Endothelial cell of umbilical vein (primary cell): ENCODE data around the gene MTF2. TPM values are rescaled to one million over a fixed set of nuclear protein-coding genes. Genes with fewer than 3 reads are reported as not detected.

Experiments used
- BruUV-seq: library from RNA; stranded (reverse); fragments of 400-500 nt; replicated peaks from 2 replicates; lab custom pipeline; 2021; lab: Mats Ljungman, UMichigan
- CTCF ChIA-PET: fragments of 300-600, 350-600 bp; sonication (Branson Sonifier 250); formaldehyde crosslinking; loops from one replicate; lab custom pipeline; 2021; ENCODE audit warnings: antibody characterized with exemption, inconsistent platforms; lab: Charles Lee
- POLR2A ChIA-PET: fragments of 300-600, 350-600 bp; sonication (Branson Sonifier 250); formaldehyde crosslinking; loops from one replicate; lab custom pipeline; 2021; ENCODE audit warnings: antibody characterized with exemption, inconsistent platforms; lab: Charles Lee
- DNase-seq: peaks from one replicate; pipeline ENCODE4 v3.0.0-alpha.2; 2011; ENCODE audit warnings: low read depth, low spot score
- FAIRE-seq: peaks from 2 replicates; lab custom pipeline; 2011; peaks lifted over from hg19 to GRCh38; lab: Jason Lieb, UNC
- H2AFZ ChIP-seq: 2 replicates; pipeline ENCODE4 v1.6.0; 2012; ENCODE audit warnings: low read depth, low read length, control low read depth, inconsistent platforms
- H3K27ac ChIP-seq: 2 replicates; pipeline ENCODE4 v1.5.1; 2011; ENCODE audit warnings: low read depth, mild to moderate bottlenecking, control low read depth, low read length, moderate library complexity; ENCODE audit not compliant: insufficient read depth
- H3K27me3 ChIP-seq, 2 experiments: 2 replicates each; pipeline versions ENCODE4 v1.6.0 to v1.6.1; 2011; ENCODE audit warnings: low read length in 2 of 2, mixed read lengths in 1 of 2; ENCODE audit not compliant: control insufficient read depth in 2 of 2, insufficient read depth in 2 of 2
- H3K36me3 ChIP-seq, 2 experiments: 2 replicates in 1 of 2; 3 replicates in 1 of 2; pipeline ENCODE4 v1.5.1; 2011; ENCODE audit warnings: low read length in 2 of 2, mild to moderate bottlenecking in 1 of 2, moderate library complexity in 1 of 2; ENCODE audit not compliant: control insufficient read depth in 2 of 2, insufficient read depth in 2 of 2; ENCODE audit errors: extremely low read depth in 1 of 2
- H3K4me1 ChIP-seq: 3 replicates; pipeline ENCODE4 v1.5.1; 2011; ENCODE audit warnings: mild to moderate bottlenecking, low read length; ENCODE audit not compliant: control insufficient read depth, insufficient read depth; ENCODE audit errors: extremely low read depth
- H3K4me2 ChIP-seq: 2 replicates; pipeline ENCODE4 v1.6.1; 2011; ENCODE audit warnings: low read length, control low read depth, mixed read lengths; ENCODE audit not compliant: insufficient read depth
- H3K4me3 ChIP-seq, 3 experiments: fragments of 200-600 bp in 1 of 3; sonication (generic), shearing (Covaris generic) in 1 of 3; replicated peaks in 1 of 3; 2 replicates each; pipeline ENCODE4 v1.5.1; 2011 to 2016; ENCODE audit warnings: control low read depth in 3 of 3, low read length in 3 of 3, mild to moderate bottlenecking in 2 of 3, inconsistent platforms in 1 of 3, low read depth in 1 of 3, moderate library complexity in 1 of 3; ENCODE audit not compliant: insufficient read depth in 1 of 3
- H3K79me2 ChIP-seq: 2 replicates; pipeline ENCODE4 v1.6.0; 2012; ENCODE audit warnings: low read length, inconsistent platforms; ENCODE audit not compliant: control insufficient read depth, insufficient read depth
- H3K9ac ChIP-seq: replicated peaks from 2 replicates; pipeline ENCODE3; 2011; ENCODE audit warnings: low read length, control low read depth; ENCODE audit not compliant: insufficient read depth; ENCODE audit errors: extremely low read depth
- H3K9me1 ChIP-seq: replicated peaks from 3 replicates; pipeline ENCODE4 v1.6.0; 2011; ENCODE audit warnings: mild to moderate bottlenecking, low read length; ENCODE audit not compliant: control insufficient read depth, insufficient read depth; ENCODE audit errors: extremely low read depth
- H3K9me3 ChIP-seq: replicated peaks from 2 replicates; pipeline ENCODE4 v1.5.1; 2012; ENCODE audit warnings: low read length, inconsistent platforms; ENCODE audit not compliant: control insufficient read depth, insufficient read depth
- H4K20me1 ChIP-seq: replicated peaks from 2 replicates; pipeline ENCODE3; 2011; ENCODE audit warnings: mild to moderate bottlenecking, low read length; ENCODE audit not compliant: control insufficient read depth, insufficient read depth; ENCODE audit errors: extremely low read depth
- EZH2 ChIP-seq: IDR thresholded peaks from 2 replicates; pipeline ENCODE4 v1.6.1; 2012; ENCODE audit warnings: borderline replicate concordance, low read depth, mild to moderate bottlenecking, moderate library complexity, low read length, inconsistent platforms; ENCODE audit not compliant: severe bottlenecking
- FOS ChIP-seq: IDR thresholded peaks from 2 replicates; pipeline ENCODE4 v1.6.1; 2011; ENCODE audit warnings: mild to moderate bottlenecking, low read length, moderate library complexity, borderline replicate concordance; ENCODE audit not compliant: insufficient read depth
- GATA2 ChIP-seq: IDR thresholded peaks from 2 replicates; pipeline ENCODE4 v1.7.0; 2011; ENCODE audit warnings: low read depth, mild to moderate bottlenecking, moderate library complexity, mixed read lengths, low read length; ENCODE audit not compliant: insufficient read length, insufficient read depth
- JUN ChIP-seq: IDR thresholded peaks from 2 replicates; pipeline ENCODE4 v1.6.1; 2011; ENCODE audit warnings: borderline replicate concordance, low read depth; ENCODE audit not compliant: insufficient read length, insufficient read depth
- MYC ChIP-seq: IDR thresholded peaks from one replicate; pipeline ENCODE4 v1.6.1; 2011; ENCODE audit warnings: mild to moderate bottlenecking, low read depth, low read length
- POLR2A ChIP-seq: IDR thresholded peaks from 2 replicates; pipeline ENCODE4 v1.6.1; 2012; ENCODE audit warnings: low read depth, mild to moderate bottlenecking, control low read depth, low read length
- POLR2AphosphoS5 ChIP-seq: IDR thresholded peaks from 2 replicates; pipeline ENCODE4 v1.6.1; 2012; ENCODE audit warnings: low read depth, mild to moderate bottlenecking, control low read depth, low read length, moderate library complexity; ENCODE audit not compliant: insufficient read depth
- dilution Hi-C: fragments of 300-500 bp; cut with MboI; formaldehyde crosslinking; loops from one replicate; pipeline ENCODE4 v1.15.0; 2019; ENCODE audit warnings: low sequenced_read_pairs; ENCODE audit not compliant: extremely low pct_ligation_motif_present
- intact Hi-C: fragments of 100-400 bp; cut with micrococcal nuclease; formaldehyde crosslinking; loops from one replicate; pipeline ENCODE4 v1.10.0; 2022
- polyA plus RNA-seq, 4 experiments: library from polyadenylated mRNA; depleted of rRNA in 3 of 4; stranded (reverse) in 3 of 4; unstranded in 1 of 4; fragments of >200 nt; gene quantifications; 2 replicates each; pipeline versions ENCODE4 v1.2.1 to v1.2.3, GENCODE V29; 2011 to 2012; ENCODE audit warnings: missing spikeins in 1 of 4
- total RNA-seq: library from RNA; stranded (reverse); gene quantifications from 2 replicates; pipeline ENCODE4 v1.2.3, GENCODE V29; 2021
- TF ChIP-seq, protein P1 (sequence below): IDR thresholded peaks from 2 replicates; pipeline ENCODE4 v1.6.1; 2011; ENCODE audit not compliant: insufficient read depth, insufficient read length
- TF ChIP-seq, protein P2 (sequence below), 2 donors: IDR thresholded peaks; 1 replicate in 1 of 2; 2 replicates in 1 of 2; pipeline ENCODE4 v1.5.1; 2011; ENCODE audit warnings: low read length in 2 of 2, mild to moderate bottlenecking in 2 of 2, moderate library complexity in 2 of 2, control low read depth in 1 of 2, inconsistent platforms in 1 of 2, low read depth in 1 of 2; ENCODE audit not compliant: insufficient read depth in 1 of 2; ENCODE audit errors: extremely low read depth in 1 of 2

Gene MTF2
- total and polyA plus RNA-seq, 2 donors (not counting 3 experiments of a cell fraction or from before 2014, with no cell fraction given) = 20.1 to 40.5 TPM

GRCh38 chr1:93076268-93076667 lies 2.8 kb upstream of the MTF2 start:
- Histone ChIP-seq H3K4me2 (no peak overlapping the region), H3K79me2 (peaks cover 22% of the 10 kb centered on the region), H3K4me3 (no peak overlapping the region), H3K36me3 (no peaks in the 10 kb centered on the region), H3K9me1 (no peaks in the 10 kb centered on the region), H3K27me3 (no peaks in the 10 kb centered on the region), H2AFZ (no peak overlapping the region), H3K9me3 (no peaks in the 10 kb centered on the region), H3K4me1 (peaks cover 12% of the 10 kb centered on the region), H3K27ac (no peak overlapping the region), H4K20me1 (no peaks in the 10 kb centered on the region), H3K9ac (no peak overlapping the region)
- dilution Hi-C loops (no loop called here), intact Hi-C loops (no loop called here)
- POLR2A ChIA-PET = no interaction called here
- no TSS peak for BruUV-seq
- no peak for FAIRE-seq
- DNase-seq = no peak
- no peak for TF ChIP-seq MYC
- TF ChIP-seq EZH2 = no peak
- no peak for TF ChIP-seq GATA2
- TF ChIP-seq, protein P1, sequence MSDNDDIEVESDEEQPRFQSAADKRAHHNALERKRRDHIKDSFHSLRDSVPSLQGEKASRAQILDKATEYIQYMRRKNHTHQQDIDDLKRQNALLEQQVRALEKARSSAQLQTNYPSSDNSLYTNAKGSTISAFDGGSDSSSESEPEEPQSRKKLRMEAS = no peak
- no peak for TF ChIP-seq POLR2AphosphoS5
- no peak for TF ChIP-seq POLR2A
- TF ChIP-seq FOS = no peak
- no peak for TF ChIP-seq JUN
- TF ChIP-seq, protein P2, sequence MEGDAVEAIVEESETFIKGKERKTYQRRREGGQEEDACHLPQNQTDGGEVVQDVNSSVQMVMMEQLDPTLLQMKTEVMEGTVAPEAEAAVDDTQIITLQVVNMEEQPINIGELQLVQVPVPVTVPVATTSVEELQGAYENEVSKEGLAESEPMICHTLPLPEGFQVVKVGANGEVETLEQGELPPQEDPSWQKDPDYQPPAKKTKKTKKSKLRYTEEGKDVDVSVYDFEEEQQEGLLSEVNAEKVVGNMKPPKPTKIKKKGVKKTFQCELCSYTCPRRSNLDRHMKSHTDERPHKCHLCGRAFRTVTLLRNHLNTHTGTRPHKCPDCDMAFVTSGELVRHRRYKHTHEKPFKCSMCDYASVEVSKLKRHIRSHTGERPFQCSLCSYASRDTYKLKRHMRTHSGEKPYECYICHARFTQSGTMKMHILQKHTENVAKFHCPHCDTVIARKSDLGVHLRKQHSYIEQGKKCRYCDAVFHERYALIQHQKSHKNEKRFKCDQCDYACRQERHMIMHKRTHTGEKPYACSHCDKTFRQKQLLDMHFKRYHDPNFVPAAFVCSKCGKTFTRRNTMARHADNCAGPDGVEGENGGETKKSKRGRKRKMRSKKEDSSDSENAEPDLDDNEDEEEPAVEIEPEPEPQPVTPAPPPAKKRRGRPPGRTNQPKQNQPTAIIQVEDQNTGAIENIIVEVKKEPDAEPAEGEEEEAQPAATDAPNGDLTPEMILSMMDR (IDR thresholded peaks at IDR 0.05; ENCODE audit: extremely low read depth in 1 of 2, insufficient read depth in 1 of 2, low read depth in 1 of 2, low read length in 2 of 2) = no peak
- CTCF ChIA-PET = no interaction called here
